HCT116 (cell line): ENCODE measurements around the gene SNX8. TPM values are rescaled to one million over a fixed set of nuclear protein-coding genes. Genes with fewer than 3 reads are reported as not detected.

Experiments used
- ATAC-seq: fragments of 200-7000 bp; cut with Tn5 transposase; 2 replicates; pipeline ENCODE4 v1.9.1; 2020; ENCODE audit warnings: mild to moderate bottlenecking, moderate library complexity
- BruUV-seq: library from RNA; stranded (reverse); fragments of 400-500 nt; replicated peaks from 2 replicates; lab custom pipeline; 2021; lab: Mats Ljungman, UMichigan
- CTCF ChIA-PET: fragments of 300-600 bp; sonication (Branson Sonifier 250); formaldehyde crosslinking; loops from one replicate; lab custom pipeline; 2021; ENCODE audit warnings: antibody characterized with exemption; lab: Charles Lee
- POLR2A ChIA-PET: fragments of 300-600, 350-600 bp; sonication (Branson Sonifier 250); formaldehyde crosslinking; loops from one replicate; lab custom pipeline; 2021; ENCODE audit warnings: antibody characterized with exemption; lab: Charles Lee
- RAD21 ChIA-PET, 2 experiments: fragments of 300-600 bp; sonication (Branson Sonifier 250); formaldehyde crosslinking; loops; one replicate each; lab custom pipeline; 2023; ENCODE audit warnings: low total read pairs in 2 of 2; ENCODE audit not compliant: uncharacterized antibody in 2 of 2, unreplicated experiment in 2 of 2, low non-redundant PET in 1 of 2; lab: Charles Lee
- DNase-seq: peaks from one replicate; pipeline ENCODE4 v3.0.0-alpha.2; 2010; ENCODE audit warnings: low read depth, low spot score
- H2AFZ ChIP-seq: fragments of 200-600 bp; shearing (Covaris generic), sonication (generic); 2 replicates; pipeline ENCODE4 v1.6.1; 2017; ENCODE audit warnings: low read depth, mixed run types, mixed read lengths, antibody characterized with exemption, low read length; ENCODE audit not compliant: poor library complexity, severe bottlenecking
- H3K27ac ChIP-seq: 2 replicates; pipeline ENCODE4 v1.5.1; 2012; ENCODE audit warnings: low read depth, low read length
- H3K27me3 ChIP-seq: fragments of 200-600 bp; sonication (generic); 2 replicates; pipeline ENCODE4 v1.6.1; 2016; ENCODE audit warnings: mixed run types, low read length, mixed read lengths; ENCODE audit not compliant: insufficient read depth
- H3K36me3 ChIP-seq, 2 experiments: fragments of 200-500 bp in 1 of 2; fragments of 200-600 bp in 1 of 2; sonication (Bioruptor generic) in 1 of 2; sonication (generic) in 1 of 2; 2 replicates each; pipeline versions ENCODE4 v1.5.1 to v1.6.1; 2014 to 2016; ENCODE audit warnings: low read length in 2 of 2, inconsistent platforms in 1 of 2, mixed read lengths in 1 of 2, mixed run types in 1 of 2; ENCODE audit not compliant: insufficient read depth in 2 of 2, control insufficient read depth in 1 of 2
- H3K4me1 ChIP-seq, 2 experiments: fragments of 200-600 bp in 1 of 2; sonication (generic) in 1 of 2; 2 replicates each; pipeline versions ENCODE4 v1.5.1 to v1.6.1; 2012 to 2017; ENCODE audit warnings: low read length in 2 of 2, inconsistent platforms in 1 of 2, mild to moderate bottlenecking in 1 of 2, mixed read lengths in 1 of 2, mixed run types in 1 of 2, moderate library complexity in 1 of 2; ENCODE audit not compliant: insufficient read depth in 2 of 2, control insufficient read depth in 1 of 2
- H3K4me2 ChIP-seq: fragments of 200-600 bp; sonication (generic); 2 replicates; pipeline ENCODE4 v1.6.1; 2017; ENCODE audit warnings: mixed run types, low read length, mixed read lengths
- H3K4me3 ChIP-seq, 2 experiments: fragments of 200-600 bp in 1 of 2; sonication (generic) in 1 of 2; replicated peaks in 1 of 2; 2 replicates each; pipeline ENCODE4 v1.5.1; 2011 to 2016; ENCODE audit warnings: low read length in 2 of 2, control low read depth in 1 of 2, low read depth in 1 of 2, mild to moderate bottlenecking in 1 of 2, mixed read lengths in 1 of 2, mixed run types in 1 of 2
- H3K79me2 ChIP-seq: fragments of 200-600 bp; sonication (generic); 2 replicates; pipeline ENCODE4 v1.6.1; 2017; ENCODE audit warnings: mild to moderate bottlenecking, mixed run types, low read length, moderate library complexity, mixed read lengths; ENCODE audit not compliant: insufficient read depth
- H3K9ac ChIP-seq: fragments of 200-600 bp; sonication (generic); 2 replicates; pipeline ENCODE4 v1.6.1; 2016; ENCODE audit warnings: low read length, mixed read lengths
- H3K9me2 ChIP-seq: fragments of 200-600 bp; sonication (generic), shearing (Covaris generic); 2 replicates; pipeline ENCODE4 v1.6.1; 2017; ENCODE audit warnings: mixed run types, mild to moderate bottlenecking, moderate library complexity; ENCODE audit not compliant: insufficient read depth
- H3K9me3 ChIP-seq, 2 experiments: fragments of 200-500 bp in 1 of 2; fragments of 200-600 bp in 1 of 2; sonication (Bioruptor generic) in 1 of 2; sonication (generic) in 1 of 2; 2 replicates each; pipeline ENCODE4 v1.6.1; 2014 to 2017; ENCODE audit warnings: low read length in 2 of 2, mixed read lengths in 2 of 2, inconsistent platforms in 1 of 2, low read depth in 1 of 2, mild to moderate bottlenecking in 1 of 2, mixed run types in 1 of 2, moderate library complexity in 1 of 2; ENCODE audit not compliant: control insufficient read depth in 1 of 2, insufficient read depth in 1 of 2
- H4K20me1 ChIP-seq: fragments of 200-600 bp; sonication (generic), shearing (Covaris generic); 2 replicates; pipeline ENCODE4 v1.6.1; 2017; ENCODE audit warnings: mixed run types, mild to moderate bottlenecking, moderate library complexity; ENCODE audit not compliant: insufficient read depth
- ATF3 ChIP-seq: IDR thresholded peaks from 2 replicates; pipeline ENCODE4 v1.6.1; 2012
- CBX3 ChIP-seq: IDR thresholded peaks from 2 replicates; pipeline ENCODE4 v1.6.1; 2012; ENCODE audit warnings: low read depth
- CEBPB ChIP-seq: IDR thresholded peaks from 2 replicates; pipeline ENCODE4 v1.6.1; 2012; ENCODE audit warnings: low read depth
- ELF1 ChIP-seq: IDR thresholded peaks from 2 replicates; pipeline ENCODE4 v1.6.1; 2012; ENCODE audit warnings: low read depth, borderline replicate concordance
- EZH2 ChIP-seq: fragments of 200-600 bp; sonication (generic); IDR thresholded peaks from 2 replicates; pipeline ENCODE4 v1.6.1; 2017; ENCODE audit warnings: antibody characterized with exemption, mixed run types
- EZH2phosphoT487 ChIP-seq: fragments of 200-600 bp; IDR thresholded peaks from 2 replicates; pipeline ENCODE4 v1.6.1; 2018; ENCODE audit warnings: antibody characterized with exemption, borderline replicate concordance
- POLR2AphosphoS5 ChIP-seq: IDR thresholded peaks from 2 replicates; pipeline ENCODE4 v1.6.1; 2011; ENCODE audit warnings: mild to moderate bottlenecking, low read depth, low read length, moderate library complexity
- RAD21 ChIP-seq: IDR thresholded peaks from 2 replicates; pipeline ENCODE4 v1.6.1; 2012; ENCODE audit warnings: low read depth, mild to moderate bottlenecking
- SIN3A ChIP-seq: IDR thresholded peaks from 2 replicates; pipeline ENCODE4 v1.6.1; 2012; ENCODE audit warnings: low read depth
- SRF ChIP-seq: IDR thresholded peaks from 2 replicates; pipeline ENCODE4 v1.6.1; 2012; ENCODE audit warnings: low read depth
- YY1 ChIP-seq: IDR thresholded peaks from 2 replicates; pipeline ENCODE4 v1.6.1; 2011; ENCODE audit warnings: low read length, low read depth, moderate library complexity, mild to moderate bottlenecking; ENCODE audit not compliant: insufficient replicate concordance; ENCODE audit errors: extremely low read depth
- ZBTB33 ChIP-seq: IDR thresholded peaks from 2 replicates; pipeline ENCODE4 v1.6.1; 2011; ENCODE audit warnings: mild to moderate bottlenecking, low read length, moderate library complexity; ENCODE audit not compliant: insufficient replicate concordance; ENCODE audit errors: extremely low read depth
- ZFX ChIP-seq: fragments of 450-650 bp; IDR thresholded peaks from 2 replicates; pipeline ENCODE4 v1.6.1; 2017
- intact Hi-C: fragments of 100-400 bp; cut with micrococcal nuclease; formaldehyde crosslinking; loops from 2 replicates; pipeline ENCODE4 v1.10.0; 2022
- total RNA-seq: library from RNA; stranded (reverse); gene quantifications from one replicate; pipeline ENCODE4 v1.2.1, GENCODE V29; 2021; ENCODE audit not compliant: unreplicated experiment

The SNX8 gene
- total RNA-seq, 1 experiment from 2014 or later, result 41.7 TPM

GRCh38 chr7:2258661-2259365 lies 55.4 kb downstream of the SNX8 start:
- Histone ChIP-seq H3K4me2 (no peak overlapping the region), H3K4me1 (peaks cover 6 to 15% of the 10 kb centered on the region in 2 experiments; a peak in 3 of 4 replicates), H2AFZ (no peak overlapping the region), H3K27ac (no peak overlapping the region), H3K4me3 (no peak overlapping the region), H3K27me3 (no peaks in the 10 kb centered on the region), H3K79me2 (no peaks in the 10 kb centered on the region), H3K9me3 (no peaks in the 10 kb centered on the region), H3K9ac (no peak overlapping the region), H3K36me3 (no peaks in the 10 kb centered on the region; a peak in 1 of 4 replicates), H3K9me2 (no peaks in the 10 kb centered on the region), H4K20me1 (no peaks in the 10 kb centered on the region)
- RAD21 ChIA-PET, result no interaction called here
- intact Hi-C loops, result no loop called here
- CTCF ChIA-PET, result no interaction called here
- no TSS peak for BruUV-seq
- POLR2A ChIA-PET, result no interaction called here
- ATAC-seq, result no peak
- DNase-seq, result no peak
- TF ChIP-seq RAD21 (no peak), YY1 (no peak), EZH2 (no peak), POLR2AphosphoS5 (no peak), SIN3A (no peak), CEBPB (no peak), ATF3 (no peak), SRF (no peak), EZH2phosphoT487 (no peak), ZFX (no peak), ZBTB33 (no peak), ELF1 (no peak), CBX3 (no peak)
